Stomach smooth muscle (tissue), 2 donors: Measurements from ENCODE around the gene GRK3.

Source experiments
- H3K27ac ChIP-seq: one replicate; pipeline ENCODE4 v1.7.0; 2013; ENCODE audit warnings: mild to moderate bottlenecking, low read length, inconsistent platforms
- H3K27me3 ChIP-seq, 2 donors: one replicate each; pipeline ENCODE4 v1.7.0; 2013; ENCODE audit warnings: low read length in 2 of 2; ENCODE audit not compliant: insufficient read depth in 2 of 2, control insufficient read depth in 1 of 2
- H3K36me3 ChIP-seq, 2 donors: one replicate each; pipeline ENCODE4 v1.7.0; 2013; ENCODE audit warnings: low read length in 2 of 2; ENCODE audit not compliant: control insufficient read depth in 2 of 2, insufficient read depth in 2 of 2
- H3K4me1 ChIP-seq: one replicate; pipeline ENCODE4 v1.7.0; 2013; ENCODE audit warnings: low read length; ENCODE audit not compliant: control insufficient read depth, insufficient read depth
- H3K4me3 ChIP-seq, 2 donors: one replicate each; pipeline ENCODE4 v1.7.0; 2013; ENCODE audit warnings: low read length in 2 of 2
- H3K9ac ChIP-seq, 2 donors: one replicate each; pipeline ENCODE4 v1.7.0; 2013; ENCODE audit warnings: low read length in 2 of 2, mild to moderate bottlenecking in 1 of 2
- H3K9me3 ChIP-seq, 2 donors: one replicate each; pipeline ENCODE4 v1.7.0; 2013; ENCODE audit warnings: low read length in 2 of 2; ENCODE audit not compliant: control insufficient read depth in 2 of 2
- donor health status: healthy.
- donor health status: Pancreatic carcinoma.

The GRK3 gene

GRCh38 chr22:25536589-25536988 lies 27.9 kb upstream of the GRK3 start:
- no peak overlapping the region for H3K9ac ChIP-seq
- no peak overlapping the region for H3K4me3 ChIP-seq
- no peak overlapping the region for H3K27ac ChIP-seq
- H3K4me1 ChIP-seq: no peaks in the 10 kb centered on the region
- H3K36me3 ChIP-seq: no peaks in the 10 kb centered on the region
- no peaks in the 10 kb centered on the region for H3K27me3 ChIP-seq
- H3K9me3 ChIP-seq: peaks cover 0 to 4% of the 10 kb centered on the region in 2 donors

GRCh38 chr22:25540166-25540907 lies 24.1 kb upstream of the GRK3 start:
- Histone ChIP-seq H3K4me3 (no peak overlapping the region), H3K4me1 (no peaks in the 10 kb centered on the region), H3K9ac (no peak overlapping the region), H3K9me3 (peaks cover 0 to 5% of the 10 kb centered on the region in 2 donors), H3K27me3 (no peaks in the 10 kb centered on the region), H3K36me3 (no peaks in the 10 kb centered on the region), H3K27ac (no peak overlapping the region)

- Histone ChIP-seq H3K9me3 (peaks cover 0 to 5% of the 10 kb centered on the region in 2 donors), H3K9ac (no peak overlapping the region), H3K27ac (no peak overlapping the region), H3K36me3 (no peaks in the 10 kb centered on the region), H3K27me3 (no peaks in the 10 kb centered on the region), H3K4me1 (no peaks in the 10 kb centered on the region), H3K4me3 (no peak overlapping the region)
Measured at GRCh38 chr22:25540908-25541660, 23.4 kb upstream of the GRK3 start.

- no peaks in the 10 kb centered on the region for H3K4me1 ChIP-seq
- no peaks in the 10 kb centered on the region for H3K36me3 ChIP-seq
- no peaks in the 10 kb centered on the region for H3K27me3 ChIP-seq
- H3K27ac ChIP-seq: no peak overlapping the region
- H3K9me3 ChIP-seq: peaks cover 0 to 5% of the 10 kb centered on the region in 2 donors
- H3K4me3 ChIP-seq: no peak overlapping the region
- no peak overlapping the region for H3K9ac ChIP-seq
Measured at GRCh38 chr22:25542191-25542590, 22.3 kb upstream of the GRK3 start.

- Histone ChIP-seq H3K27ac (no peak overlapping the region), H3K36me3 (no peaks in the 10 kb centered on the region), H3K4me3 (no peak overlapping the region), H3K9me3 (peaks cover 0 to 5% of the 10 kb centered on the region in 2 donors), H3K27me3 (no peaks in the 10 kb centered on the region), H3K9ac (no peak overlapping the region), H3K4me1 (no peaks in the 10 kb centered on the region)
Measured at GRCh38 chr22:25542720-25543402, 21.6 kb upstream of the GRK3 start.

GRCh38 chr22:25545146-25545545 lies 19.3 kb upstream of the GRK3 start:
- no peak overlapping the region for H3K4me3 ChIP-seq
- no peaks in the 10 kb centered on the region for H3K4me1 ChIP-seq
- peaks cover 0 to 5% of the 10 kb centered on the region in 2 donors for H3K9me3 ChIP-seq
- H3K36me3 ChIP-seq: no peaks in the 10 kb centered on the region
- no peaks in the 10 kb centered on the region for H3K27me3 ChIP-seq
- no peak overlapping the region for H3K9ac ChIP-seq
- H3K27ac ChIP-seq: no peak overlapping the region

- no peaks in the 10 kb centered on the region for H3K36me3 ChIP-seq
- no peak overlapping the region for H3K9ac ChIP-seq
- peaks cover 0 to 5% of the 10 kb centered on the region in 2 donors for H3K9me3 ChIP-seq
- H3K4me1 ChIP-seq: no peaks in the 10 kb centered on the region
- no peak overlapping the region for H3K27ac ChIP-seq
- no peaks in the 10 kb centered on the region for H3K27me3 ChIP-seq
- no peak overlapping the region for H3K4me3 ChIP-seq
Measured at GRCh38 chr22:25545672-25546071, 18.8 kb upstream of the GRK3 start.

GRCh38 chr22:25546242-25546641 lies 18.2 kb upstream of the GRK3 start:
- Histone ChIP-seq H3K27ac (no peak overlapping the region), H3K27me3 (no peaks in the 10 kb centered on the region), H3K9me3 (peaks cover 0 to 4% of the 10 kb centered on the region in 2 donors), H3K4me1 (no peaks in the 10 kb centered on the region), H3K36me3 (no peaks in the 10 kb centered on the region), H3K9ac (no peak overlapping the region), H3K4me3 (no peak overlapping the region)

- no peak overlapping the region for H3K27ac ChIP-seq
- no peaks in the 10 kb centered on the region for H3K4me1 ChIP-seq
- H3K9me3 ChIP-seq: no peaks in the 10 kb centered on the region
- H3K27me3 ChIP-seq: no peaks in the 10 kb centered on the region
- H3K9ac ChIP-seq: no peak overlapping the region
- no peak overlapping the region for H3K4me3 ChIP-seq
- no peaks in the 10 kb centered on the region for H3K36me3 ChIP-seq
Measured at GRCh38 chr22:25546751-25547150, 17.7 kb upstream of the GRK3 start.

GRCh38 chr22:25548866-25549464 lies 15.5 kb upstream of the GRK3 start:
- Histone ChIP-seq H3K9me3 (no peaks in the 10 kb centered on the region), H3K4me3 (no peak overlapping the region), H3K27me3 (no peaks in the 10 kb centered on the region), H3K27ac (no peak overlapping the region), H3K4me1 (no peaks in the 10 kb centered on the region), H3K9ac (no peak overlapping the region), H3K36me3 (no peaks in the 10 kb centered on the region)
